Measurements from ENCODE around the gene IREB2.
"Not testable (repeated sequence)": the region's sequence is repeated elsewhere in the genome, so short reads cannot be mapped to it uniquely, and the experiment has no call there.

Gene IREB2

GRCh38 chr15:78481917-78482316, 43.9 kb downstream of the IREB2 start:
- no peak for DNase-seq (ENCODE audit: low spot score)

GRCh38 chr15:78492872-78493271, 54.9 kb downstream of the IREB2 start:
- no peak for DNase-seq (ENCODE audit: low spot score)

- no peak for DNase-seq (ENCODE audit: low spot score)
Measured at GRCh38 chr15:78501857-78502256, 63.8 kb downstream of the IREB2 start.

- DNase-seq (ENCODE audit: low spot score): no peak
Measured at GRCh38 chr15:78502641-78503040, 64.6 kb downstream of the IREB2 start.

- DNase-seq (ENCODE audit: low spot score): peak; percentile 77
Measured at GRCh38 chr15:78506971-78507830, 69.2 kb downstream of the IREB2 start, which contains the start of gene HYKK. HYKK (plus strand) TSS chr15:78507577; CDS start chr15:78513089, 5,512 bp downstream.

GRCh38 chr15:78507831-78508160, 69.8 kb downstream of the IREB2 start:
- DNase-seq (ENCODE audit: low spot score): no peak

GRCh38 chr15:78508272-78508671, 70.3 kb downstream of the IREB2 start:
- DNase-seq (ENCODE audit: low spot score): no peak

GRCh38 chr15:78509726-78510312, 71.8 kb downstream of the IREB2 start:
- DNase-seq (ENCODE audit: low spot score): no peak

GRCh38 chr15:78520035-78520434, 82.0 kb downstream of the IREB2 start:
- not testable (repeated sequence) for DNase-seq (ENCODE audit: low spot score)

- no peak for DNase-seq (ENCODE audit: low spot score)
Measured at GRCh38 chr15:78524230-78524629, 86.2 kb downstream of the IREB2 start.

GRCh38 chr15:78527325-78527724, 89.3 kb downstream of the IREB2 start:
- DNase-seq (ENCODE audit: low spot score): no peak

- no peak for DNase-seq (ENCODE audit: low spot score)
Measured at GRCh38 chr15:78533331-78533730, 95.3 kb downstream of the IREB2 start.

GRCh38 chr15:78536134-78536533, 98.1 kb downstream of the IREB2 start:
- no peak for DNase-seq (ENCODE audit: low spot score)

- no peak for DNase-seq (ENCODE audit: low spot score)
Measured at GRCh38 chr15:78537266-78537905, 99.4 kb downstream of the IREB2 start.

GRCh38 chr15:78538358-78538757, 100.3 kb downstream of the IREB2 start:
- no peak for DNase-seq (ENCODE audit: low spot score)

GRCh38 chr15:78539464-78540140, 101.6 kb downstream of the IREB2 start:
- not testable (repeated sequence) for DNase-seq (ENCODE audit: low spot score)

- DNase-seq (ENCODE audit: low spot score): peak; percentile 91
Measured at GRCh38 chr15:78540141-78540870, 102.3 kb downstream of the IREB2 start, which contains the start of gene PSMA4. PSMA4 (plus strand) TSS chr15:78540444; CDS start chr15:78541928, 1,484 bp downstream.

- DNase-seq (ENCODE audit: low spot score): no peak
Measured at GRCh38 chr15:78540871-78541743, 103.1 kb downstream of the IREB2 start.

- no peak for DNase-seq (ENCODE audit: low spot score)
Measured at GRCh38 chr15:78541744-78542034, 103.7 kb downstream of the IREB2 start.

GRCh38 chr15:78542647-78543046, 104.6 kb downstream of the IREB2 start:
- DNase-seq (ENCODE audit: low spot score): no peak

- no peak for DNase-seq (ENCODE audit: low spot score)
Measured at GRCh38 chr15:78550194-78550593, 112.2 kb downstream of the IREB2 start.

Data from CD4-positive, alpha-beta T cell treated with Interleukin-6 at 100 ng/mL for 8 hours (primary cell).